WTC11 (cell line): ENCODE results near the gene SURF1. TPM values are rescaled to one million over a fixed set of nuclear protein-coding genes. Genes with fewer than 3 reads are reported as not detected.
"Not testable (repeated sequence)": the region's sequence is repeated elsewhere in the genome, so short reads cannot be mapped to it uniquely, and the experiment has no call there.

Experiments used
- ATAC-seq: fragments of 200-7000 bp; cut with Tn5 transposase; 2 replicates; pipeline ENCODE4 v1.10.0; 2021; ENCODE audit warnings: mild to moderate bottlenecking, moderate library complexity
- CTCF ChIA-PET: fragments of 300-600 bp; sonication (Branson Sonifier 250); formaldehyde crosslinking; loops from one replicate; lab custom pipeline; 2021; ENCODE audit warnings: antibody characterized with exemption; lab: Charles Lee
- POLR2A ChIA-PET: fragments of 350-600 bp; sonication (Branson Sonifier 250); formaldehyde crosslinking; loops from one replicate; lab custom pipeline; 2021; ENCODE audit warnings: antibody characterized with exemption; lab: Charles Lee
- DNase-seq: peaks from one replicate; pipeline ENCODE4 v3.0.0; 2021; ENCODE audit warnings: low spot score
- H3K27ac Mint-ChIP-seq: 2 replicates; pipeline ENCODE4 v1.8.0; 2021; ENCODE audit warnings: mixed read lengths
- H3K27me3 Mint-ChIP-seq: 2 replicates; pipeline ENCODE4 v1.8.0; 2021; ENCODE audit warnings: low read depth, mild to moderate bottlenecking, moderate library complexity, mixed read lengths
- H3K36me3 Mint-ChIP-seq: 2 replicates; pipeline ENCODE4 v1.8.0; 2021; ENCODE audit warnings: mixed read lengths
- H3K4me1 Mint-ChIP-seq: 2 replicates; pipeline ENCODE4 v1.8.0; 2022; ENCODE audit warnings: mixed read lengths
- H3K4me3 Mint-ChIP-seq: 2 replicates; pipeline ENCODE4 v1.8.0; 2021; ENCODE audit warnings: mild to moderate bottlenecking, moderate library complexity, mixed read lengths
- H3K9me3 Mint-ChIP-seq: 2 replicates; pipeline ENCODE4 v1.8.0; 2021; ENCODE audit warnings: mixed read lengths
- AR ChIP-seq: fragments of 250-450 bp; sonication (Bioruptor Pico); IDR thresholded peaks from 2 replicates; pipeline ENCODE4 v1.9.0; 2021; ENCODE audit warnings: mild to moderate bottlenecking
- ATF6 ChIP-seq: sonication (generic); formaldehyde crosslinking; IDR thresholded peaks from 2 replicates; pipeline ENCODE4 v1.8.1; 2023; ENCODE audit warnings: mild to moderate bottlenecking, missing genetic modification reagents
- CTCF ChIP-seq: fragments of 200-600 bp; IDR thresholded peaks from 2 replicates; pipeline ENCODE4 v1.8.0; 2022; ENCODE audit warnings: antibody characterized with exemption
- EMX1 ChIP-seq: fragments of 250-450 bp; sonication (Bioruptor Pico); IDR thresholded peaks from 2 replicates; pipeline ENCODE4 v1.8.0; 2021; ENCODE audit warnings: mild to moderate bottlenecking
- ERG ChIP-seq: fragments of 250-450 bp; sonication (Bioruptor Pico); IDR thresholded peaks from 2 replicates; pipeline ENCODE4 v1.8.0; 2021; ENCODE audit warnings: mild to moderate bottlenecking
- IRF2 ChIP-seq: sonication (generic); formaldehyde crosslinking; IDR thresholded peaks from 2 replicates; pipeline ENCODE4 v1.8.0; 2022; ENCODE audit warnings: low read depth, missing genetic modification reagents, borderline replicate concordance
- NFATC4 ChIP-seq: fragments of 250-450 bp; sonication (Bioruptor Pico); IDR thresholded peaks from 2 replicates; pipeline ENCODE4 v1.9.0; 2021; ENCODE audit warnings: mild to moderate bottlenecking
- ZMAT4 ChIP-seq: fragments of 250-450 bp; sonication (Bioruptor Pico); IDR thresholded peaks from 2 replicates; pipeline ENCODE4 v1.9.0; 2021; ENCODE audit warnings: mild to moderate bottlenecking
- ZNF416 ChIP-seq: fragments of 250-450 bp; sonication (Bioruptor Pico); IDR thresholded peaks from 2 replicates; pipeline ENCODE4 v1.9.0; 2021; ENCODE audit warnings: mild to moderate bottlenecking, inconsistent platforms
- ZNF425 ChIP-seq: fragments of 250-450 bp; sonication (Bioruptor Pico); conservative IDR thresholded peaks from 2 replicates; pipeline ENCODE4 v1.9.0; 2021; ENCODE audit warnings: mild to moderate bottlenecking
- ZNF671 ChIP-seq: fragments of 250-450 bp; sonication (Bioruptor Pico); IDR thresholded peaks from 2 replicates; pipeline ENCODE4 v1.8.0; 2021; ENCODE audit warnings: mild to moderate bottlenecking
- ZSCAN18 ChIP-seq: fragments of 250-450 bp; sonication (Bioruptor Pico); IDR thresholded peaks from 2 replicates; pipeline ENCODE4 v2.1.2; 2022; ENCODE audit warnings: mild to moderate bottlenecking, moderate library complexity
- total RNA-seq: library from RNA; stranded (reverse); gene quantifications from 3 replicates; pipeline ENCODE4 v1.2.3, GENCODE V29; 2021

Gene SURF1
- total RNA-seq, 1 experiment from 2014 or later = 33.3 TPM

GRCh38 chr9:133331221-133331620 is 25.1 kb downstream of the SURF1 start (continued):
- no peak for TF ChIP-seq ATF6 (CRISPR knock-in tag)

- peak; percentile 41 for DNase-seq
- H3K27me3 Mint-ChIP-seq, H3K4me1 Mint-ChIP-seq, ATAC-seq, H3K4me3 Mint-ChIP-seq: not testable (repeated sequence)
- POLR2A ChIA-PET = interaction anchor here (1.8 kb wide), 1 partner anchor 91 kb away, joined by 7 read pairs; no protein-coding TSS in a partner anchor
- H3K9me3 Mint-ChIP-seq = peaks cover 29% of the 10 kb centered on the region
- TF ChIP-seq ZNF425 (CRISPR knock-in tag) (0 out of 2 replicates have a peak, but pooled peaks have one; percentile 26), ZNF671 (CRISPR knock-in tag) (0 out of 2 replicates have a peak, but pooled peaks have one; percentile 59), ERG (CRISPR knock-in tag) (0 out of 2 replicates have a peak, but pooled peaks have one; percentile 7), EMX1 (CRISPR knock-in tag) (0 out of 2 replicates have a peak, but pooled peaks have one; percentile 71), CTCF (peak; percentile 65), NFATC4 (0 out of 2 replicates have a peak, but pooled peaks have one; percentile 18), ZNF416 (CRISPR knock-in tag) (0 out of 2 replicates have a peak, but pooled peaks have one; percentile 62)
- TF ChIP-seq, all 79 proteins: peak for 7; not testable (repeated sequence) for 72
- Mint-ChIP-seq H3K27ac (peak overlapping the region; percentile 90), H3K36me3 (peaks cover 38% of the 10 kb centered on the region)
- CTCF ChIA-PET = interaction anchor here (0.5 to 4.0 kb wide), 10 partner anchors 9 to 430 kb away, joined by 3 to 97 read pairs (median 5); no protein-coding TSS in a partner anchor
Measured at GRCh38 chr9:133329306-133330156, 26.8 kb downstream of the SURF1 start.

GRCh38 chr9:133327834-133328484 is 28.3 kb downstream of the SURF1 start:
- H3K27me3 Mint-ChIP-seq = peaks cover 18% of the 10 kb centered on the region
- peaks cover 33% of the 10 kb centered on the region for H3K36me3 Mint-ChIP-seq
- DNase-seq (no peak), ATAC-seq (no peak)
- H3K4me3 Mint-ChIP-seq = no peak overlapping the region
- CTCF ChIA-PET = interaction anchor here (4.0 kb wide), 1 partner anchor 140 kb away, joined by 97 read pairs; no protein-coding TSS in a partner anchor
- H3K27ac Mint-ChIP-seq = no peak overlapping the region
- TF ChIP-seq IRF2 (CRISPR knock-in tag) (no peak), AR (CRISPR knock-in tag) (no peak), ZSCAN18 (CRISPR knock-in tag) (no peak), ZMAT4 (peak; percentile 10; the same call in 1 of the 2 replicates)
- TF ChIP-seq, all 79 proteins: peak for 1
- Mint-ChIP-seq H3K9me3 (peaks cover 39% of the 10 kb centered on the region), H3K4me1 (no peaks in the 10 kb centered on the region; the same call in 1 of the 2 replicates)
- POLR2A ChIA-PET = no interaction called here

- Mint-ChIP-seq H3K27me3 (peaks cover 18% of the 10 kb centered on the region), H3K9me3 (peaks cover 39% of the 10 kb centered on the region), H3K36me3 (peaks cover 24% of the 10 kb centered on the region)
- ATAC-seq, POLR2A ChIA-PET, CTCF ChIA-PET, H3K4me1 Mint-ChIP-seq, H3K27ac Mint-ChIP-seq, DNase-seq, H3K4me3 Mint-ChIP-seq: not testable (repeated sequence)
Measured at GRCh38 chr9:133327021-133327420, 29.3 kb downstream of the SURF1 start.
